GM23248 (cell line): Measurements from ENCODE around the gene TENT4B.

ENCODE experiments used
- EZH2 ChIP-seq: fragments of 200-600 bp; sonication (generic); IDR thresholded peaks from 2 replicates; pipeline ENCODE4 v1.6.1; 2018; ENCODE audit warnings: antibody characterized with exemption, mild to moderate bottlenecking; ENCODE audit not compliant: insufficient read depth, poor library complexity, severe bottlenecking
- EZH2phosphoT487 ChIP-seq: fragments of 200-600 bp; sonication (generic); IDR thresholded peaks from 2 replicates; pipeline ENCODE4 v1.6.1; 2018; ENCODE audit warnings: antibody characterized with exemption, moderate library complexity, mild to moderate bottlenecking, low read depth; ENCODE audit not compliant: insufficient read depth

GRCh38 chr16:50251375-50252081 is 98.4 kb downstream of the TENT4B start:
- TF ChIP-seq EZH2: no peak
- 0 out of 2 replicates have a peak, but pooled peaks have one; percentile 66 for TF ChIP-seq EZH2phosphoT487
